AG09319 (cell line): ENCODE measurements around the gene TRIP12.

ENCODE experiments used
- DNase-seq: peaks from one replicate; pipeline ENCODE4 v3.0.0-alpha.2; 2010; ENCODE audit warnings: low read depth; ENCODE audit errors: extremely low read depth
- CTCF ChIP-seq: IDR thresholded peaks from 2 replicates; pipeline ENCODE4 v1.5.1; 2011; ENCODE audit warnings: low read depth, mild to moderate bottlenecking, inconsistent platforms, low read length, moderate library complexity

Gene TRIP12

GRCh38 chr2:229873123-229873581, 48.7 kb downstream of the TRIP12 start:
- DNase-seq: no peak
- no peak for TF ChIP-seq CTCF

- TF ChIP-seq CTCF: no peak
- no peak for DNase-seq
These were observed 50.7 kb downstream of the TRIP12 start for GRCh38 chr2:229870903-229871656.

GRCh38 chr2:229869226-229869625, 52.6 kb downstream of the TRIP12 start:
- no peak for DNase-seq
- TF ChIP-seq CTCF: no peak

GRCh38 chr2:229868794-229869193, 53.0 kb downstream of the TRIP12 start:
- DNase-seq: no peak

GRCh38 chr2:229865033-229865432, 56.8 kb downstream of the TRIP12 start:
- no peak for DNase-seq
- TF ChIP-seq CTCF: no peak

More at GRCh38 chr2:229868794-229869193, 53.0 kb downstream of the TRIP12 start:
- no peak for TF ChIP-seq CTCF

- no peak for DNase-seq
- no peak for TF ChIP-seq CTCF
These were observed 60.4 kb downstream of the TRIP12 start for GRCh38 chr2:229861431-229861830.

GRCh38 chr2:229860334-229860733, 61.5 kb downstream of the TRIP12 start:
- TF ChIP-seq CTCF: no peak

More at GRCh38 chr2:229860334-229860733, 61.5 kb downstream of the TRIP12 start:
- no peak for DNase-seq
